T-helper 2 cell treated with Interferon-gamma antibody and Interleukin-4, amounts not matched to agents 5 μg/mL and 100 μg/mL, for 36 hours (primary cell): ENCODE data around the gene UNC5A.

ENCODE experiments used
- DNase-seq: peaks from one replicate; pipeline ENCODE4 v3.0.0; 2021; ENCODE audit warnings: low spot score
- H3K27ac Mint-ChIP-seq: one replicate; pipeline ENCODE4 v1.8.0; 2021; ENCODE audit warnings: mild to moderate bottlenecking, mixed read lengths
- H3K27me3 Mint-ChIP-seq: one replicate; pipeline ENCODE4 v1.8.0; 2021; ENCODE audit warnings: low read depth, mixed read lengths
- H3K36me3 Mint-ChIP-seq: one replicate; pipeline ENCODE4 v1.8.0; 2021; ENCODE audit warnings: low read depth, mixed read lengths
- H3K4me1 Mint-ChIP-seq: one replicate; pipeline ENCODE4 v1.8.0; 2021; ENCODE audit warnings: low read depth, mixed read lengths
- H3K4me3 Mint-ChIP-seq: one replicate; pipeline ENCODE4 v1.8.0; 2022; ENCODE audit warnings: mild to moderate bottlenecking, moderate library complexity, mixed read lengths
- H3K9me3 Mint-ChIP-seq: one replicate; pipeline ENCODE4 v1.8.0; 2021; ENCODE audit warnings: mixed read lengths

The UNC5A gene

DNA sequence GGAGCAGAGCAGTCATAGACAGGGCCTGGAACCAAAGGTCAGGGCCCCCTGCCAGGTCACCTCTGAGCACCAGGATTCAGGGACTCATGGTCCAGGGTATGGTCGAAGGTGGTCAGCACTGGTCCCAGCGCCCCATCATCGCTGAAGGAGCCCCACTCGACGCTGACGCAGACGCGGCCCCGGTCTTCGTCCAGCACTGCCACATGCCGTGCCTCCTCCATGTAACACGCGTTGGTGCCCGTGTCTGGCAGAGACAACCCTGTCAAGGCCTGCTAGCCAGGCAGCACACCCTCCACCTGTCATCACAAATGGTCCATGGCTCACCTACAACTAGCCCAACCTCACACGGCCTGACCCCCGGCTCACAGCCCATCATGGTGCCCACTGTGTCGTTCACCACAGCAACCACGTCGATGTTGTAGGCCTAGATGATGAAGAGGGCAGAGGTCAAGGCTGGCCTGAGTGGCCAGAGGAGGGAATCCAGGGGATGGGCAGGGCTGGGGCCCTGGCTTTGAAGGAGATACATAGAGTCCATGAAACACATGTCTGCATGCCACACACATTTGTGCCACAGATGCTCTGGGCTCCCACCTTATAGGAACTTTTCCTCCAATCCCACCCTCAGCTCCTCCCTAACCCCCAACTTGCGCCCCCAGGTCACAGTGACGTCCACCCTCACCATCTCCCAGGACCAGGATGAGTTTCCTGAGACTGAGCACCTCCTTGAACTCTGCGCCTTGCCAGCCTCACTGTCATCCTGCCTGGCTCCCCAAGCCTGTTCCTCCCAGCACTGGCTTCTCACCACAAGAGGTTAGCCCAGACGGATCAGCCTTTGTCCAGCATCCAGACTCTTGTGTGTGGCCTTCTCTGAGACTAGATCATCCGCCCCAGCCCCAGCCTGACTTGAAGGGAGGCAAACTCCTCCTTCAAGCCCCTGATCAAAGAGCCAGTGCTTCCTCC lies 79.2 kb downstream of the UNC5A start:
- H3K4me1 Mint-ChIP-seq, result no peaks in the 10 kb centered on the region
- no peak for DNase-seq
- no peak overlapping the region for H3K27ac Mint-ChIP-seq
- H3K4me3 Mint-ChIP-seq, result no peak overlapping the region
- H3K36me3 Mint-ChIP-seq, result no peaks in the 10 kb centered on the region
- H3K9me3 Mint-ChIP-seq, result no peaks in the 10 kb centered on the region
- H3K27me3 Mint-ChIP-seq, result peaks cover 2% of the 10 kb centered on the region

GRCh38 chr5:176890455-176891330 lies 80.3 kb downstream of the UNC5A start:
- Mint-ChIP-seq H3K4me1 (peaks cover 2% of the 10 kb centered on the region), H3K27ac (no peak overlapping the region), H3K9me3 (no peaks in the 10 kb centered on the region), H3K4me3 (no peak overlapping the region), H3K36me3 (no peaks in the 10 kb centered on the region), H3K27me3 (peaks cover 2% of the 10 kb centered on the region)
- no peak for DNase-seq

GRCh38 chr5:176891331-176891958 lies 81.1 kb downstream of the UNC5A start:
- H3K27me3 Mint-ChIP-seq, result peaks cover 2% of the 10 kb centered on the region
- no peak overlapping the region for H3K4me3 Mint-ChIP-seq
- no peak overlapping the region for H3K27ac Mint-ChIP-seq
- no peaks in the 10 kb centered on the region for H3K36me3 Mint-ChIP-seq
- no peaks in the 10 kb centered on the region for H3K9me3 Mint-ChIP-seq
- H3K4me1 Mint-ChIP-seq, result peaks cover 2% of the 10 kb centered on the region
- no peak for DNase-seq

DNA sequence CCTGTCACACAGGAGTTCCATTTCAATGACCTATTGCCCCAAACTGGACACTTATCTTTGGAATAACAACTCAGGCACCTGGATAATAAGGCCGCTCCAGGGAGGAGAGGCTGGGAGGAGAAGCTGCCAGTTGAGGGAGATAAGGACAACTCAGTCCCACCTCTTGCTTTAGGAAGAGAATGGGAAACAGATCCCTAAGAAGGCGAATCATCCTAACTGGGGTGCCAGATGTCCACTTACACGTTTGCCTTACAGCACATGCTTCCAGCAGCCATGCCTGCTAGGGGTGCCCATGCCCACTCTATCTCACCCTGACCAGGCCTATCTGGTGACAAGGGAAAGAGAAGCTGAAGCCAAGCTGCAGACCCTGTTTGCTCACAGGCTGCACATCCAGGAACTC lies 82.3 kb downstream of the UNC5A start:
- DNase-seq, result no peak
- no peak overlapping the region for H3K27ac Mint-ChIP-seq
- no peaks in the 10 kb centered on the region for H3K36me3 Mint-ChIP-seq
- H3K4me3 Mint-ChIP-seq, result no peak overlapping the region
- no peaks in the 10 kb centered on the region for H3K9me3 Mint-ChIP-seq
- peaks cover 2% of the 10 kb centered on the region for H3K4me1 Mint-ChIP-seq
- peaks cover 2% of the 10 kb centered on the region for H3K27me3 Mint-ChIP-seq

DNA sequence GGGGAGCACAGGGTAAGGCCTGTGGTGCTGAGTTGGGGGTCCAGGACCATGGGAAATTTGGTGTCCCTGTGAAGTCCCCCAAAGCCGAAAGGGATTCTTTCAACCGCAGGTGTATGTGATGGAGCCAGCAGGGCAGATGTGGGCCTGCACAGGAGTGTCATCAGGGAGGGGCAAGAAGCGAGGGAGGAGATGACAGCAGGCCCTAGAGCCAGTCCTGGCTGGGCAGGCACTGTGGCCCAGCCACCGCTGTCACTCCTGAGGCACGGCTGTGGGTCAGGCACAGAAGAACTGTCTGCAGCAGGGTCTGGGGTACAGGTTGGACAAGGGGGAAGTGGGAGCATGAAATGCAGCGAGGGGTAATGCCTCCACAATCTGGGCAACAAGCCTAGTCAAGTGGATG lies 83.9 kb downstream of the UNC5A start:
- H3K36me3 Mint-ChIP-seq, result no peaks in the 10 kb centered on the region
- peaks cover 4% of the 10 kb centered on the region for H3K4me1 Mint-ChIP-seq
- H3K4me3 Mint-ChIP-seq, result no peak overlapping the region
- H3K27ac Mint-ChIP-seq, result no peak overlapping the region
- no peaks in the 10 kb centered on the region for H3K9me3 Mint-ChIP-seq
- peaks cover 2% of the 10 kb centered on the region for H3K27me3 Mint-ChIP-seq
- DNase-seq, result no peak

DNA sequence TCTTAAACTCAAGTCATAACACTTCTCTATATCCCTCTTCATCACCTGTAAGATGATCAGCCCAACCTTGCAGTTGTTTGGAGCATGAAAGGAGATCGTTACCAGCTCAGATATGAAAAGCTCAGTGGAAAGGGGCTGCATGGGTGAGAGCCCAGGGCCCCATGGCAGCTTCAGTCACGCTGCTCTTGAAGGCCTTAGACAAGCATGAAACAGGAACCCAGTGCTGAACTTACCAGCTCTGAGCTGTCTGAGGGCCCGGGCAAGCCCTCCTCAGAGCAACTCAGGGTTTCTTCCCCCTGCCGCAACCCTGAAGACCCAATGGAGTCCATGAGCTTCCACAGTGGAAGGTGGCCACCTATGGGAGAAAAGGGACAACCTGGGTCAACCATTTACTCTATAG lies 85.5 kb downstream of the UNC5A start:
- Mint-ChIP-seq H3K36me3 (no peaks in the 10 kb centered on the region), H3K27me3 (no peaks in the 10 kb centered on the region), H3K4me3 (no peak overlapping the region), H3K27ac (no peak overlapping the region), H3K4me1 (peaks cover 11% of the 10 kb centered on the region), H3K9me3 (no peaks in the 10 kb centered on the region)
- DNase-seq, result no peak

- Mint-ChIP-seq H3K27ac (no peak overlapping the region), H3K4me1 (peaks cover 17% of the 10 kb centered on the region), H3K36me3 (peaks cover 5% of the 10 kb centered on the region), H3K27me3 (no peaks in the 10 kb centered on the region), H3K4me3 (no peak overlapping the region), H3K9me3 (no peaks in the 10 kb centered on the region)
- no peak for DNase-seq
Observed at GRCh38 chr5:176897263-176897662, 86.9 kb downstream of the UNC5A start.

DNA sequence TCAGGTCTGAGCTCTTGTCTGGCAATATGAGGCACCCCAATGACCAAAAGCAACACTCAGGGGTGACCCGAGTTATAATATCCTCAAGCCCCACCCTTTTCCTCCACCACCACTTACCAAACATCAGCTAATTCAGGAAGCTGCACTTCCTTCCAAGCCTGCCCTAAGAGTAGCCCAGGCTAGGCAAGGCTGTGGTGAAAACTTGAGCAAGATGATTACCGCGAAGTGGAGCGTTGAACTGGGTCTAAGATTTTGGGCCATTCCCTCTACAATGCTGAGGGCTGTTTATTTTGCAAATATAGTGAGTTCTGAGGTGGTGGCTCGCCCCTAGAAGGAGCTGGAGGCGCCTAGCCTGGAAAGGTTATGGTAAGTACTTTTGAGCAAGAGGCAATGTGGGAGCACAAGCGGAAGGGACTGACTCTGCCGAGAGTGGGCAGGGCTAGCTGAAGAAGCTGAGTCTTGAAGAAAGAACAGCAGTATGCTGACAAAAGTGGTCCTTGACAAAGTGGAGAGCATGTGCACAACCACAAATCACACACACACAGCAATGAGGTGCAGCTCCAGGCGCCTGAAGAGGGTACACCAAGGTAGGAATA lies 89.0 kb downstream of the UNC5A start, which contains the start of gene HK3:
Gene HK3, minus strand, starts transcription at position 51 of the 596 bp plus-strand sequence. CDS start 3,187 bp downstream, outside the sequence.
- H3K27ac Mint-ChIP-seq, result peak within 1 kb of the TSS; percentile 43
- H3K4me3 Mint-ChIP-seq, result no peak within 1 kb of the TSS

GRCh38 chr5:176899946-176900779 lies 89.8 kb downstream of the UNC5A start:
- Mint-ChIP-seq H3K27me3 (no peaks in the 10 kb centered on the region), H3K27ac (no peak overlapping the region), H3K4me3 (no peak overlapping the region), H3K36me3 (peaks cover 16% of the 10 kb centered on the region), H3K9me3 (no peaks in the 10 kb centered on the region), H3K4me1 (peaks cover 18% of the 10 kb centered on the region)
- DNase-seq, result no peak

More for the DNA sequence above, 89.0 kb downstream of the UNC5A start, which contains the start of gene HK3:
- H3K36me3 Mint-ChIP-seq, result peaks cover 11% of the 10 kb centered on the region
- H3K9me3 Mint-ChIP-seq, result no peaks in the 10 kb centered on the region
- H3K4me1 Mint-ChIP-seq, result peaks cover 18% of the 10 kb centered on the region
- DNase-seq, result no peak
- no peaks in the 10 kb centered on the region for H3K27me3 Mint-ChIP-seq

DNA sequence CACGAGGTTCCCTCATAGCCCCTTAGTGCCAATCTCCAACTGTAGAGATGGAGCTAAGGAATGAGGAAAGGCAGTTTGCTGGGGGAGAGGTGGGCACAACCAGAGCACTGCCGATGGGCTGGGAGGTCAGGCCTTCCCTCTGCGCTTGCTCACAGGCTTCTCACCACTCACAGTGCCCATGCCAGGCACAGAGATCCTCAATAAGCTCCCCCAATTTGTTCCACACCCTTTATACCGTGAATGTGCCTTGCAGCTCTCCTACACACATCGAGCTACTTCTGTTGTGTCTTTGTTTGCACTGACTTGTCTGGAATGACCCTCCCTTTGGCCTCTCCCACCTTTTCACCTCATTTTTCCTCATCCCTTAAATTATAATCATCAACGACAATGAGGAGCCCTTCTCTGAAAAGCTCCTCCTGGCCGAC lies 90.4 kb downstream of the UNC5A start:
- DNase-seq, result no peak
- Mint-ChIP-seq H3K9me3 (no peaks in the 10 kb centered on the region), H3K4me3 (no peak overlapping the region), H3K27me3 (no peaks in the 10 kb centered on the region), H3K4me1 (peaks cover 16% of the 10 kb centered on the region), H3K27ac (no peak overlapping the region), H3K36me3 (peaks cover 22% of the 10 kb centered on the region)

- H3K4me3 Mint-ChIP-seq, result no peak overlapping the region
- peak overlapping the region; percentile 15 for H3K27ac Mint-ChIP-seq
- H3K4me1 Mint-ChIP-seq, result peaks cover 16% of the 10 kb centered on the region
- H3K36me3 Mint-ChIP-seq, result peaks cover 28% of the 10 kb centered on the region
- H3K9me3 Mint-ChIP-seq, result no peaks in the 10 kb centered on the region
- no peaks in the 10 kb centered on the region for H3K27me3 Mint-ChIP-seq
- DNase-seq, result peak; percentile 41
Observed at GRCh38 chr5:176901260-176902101, 91.1 kb downstream of the UNC5A start.
